Sciatic nerve (tissue), 2 donors: Measurements from ENCODE around the gene PBX2. TPM values are rescaled to one million over a fixed set of nuclear protein-coding genes. Genes with fewer than 3 reads are reported as not detected.
"Not testable (repeated sequence)": the region's sequence is repeated elsewhere in the genome, so short reads cannot be mapped to it uniquely, and the experiment has no call there.

Experiments used
- ATAC-seq: fragments of 200-7000 bp; cut with Tn5 transposase; one replicate; pipeline ENCODE4 v1.9.1; 2020; ENCODE audit warnings: mild to moderate bottlenecking, moderate library complexity
- DNase-seq: peaks from one replicate; pipeline ENCODE4 v3.0.0-alpha.2; 2020; ENCODE audit warnings: low spot score
- intact Hi-C: fragments of 100-400 bp; cut with DNase I; formaldehyde crosslinking; loops from one replicate; pipeline ENCODE4 v1.14.2; 2022
- total RNA-seq: library from RNA; stranded (reverse); fragmentation: NEBNext Ultra II Directional; extraction: Animal tissue kit (Norgen Biotek cat#: 25700); gene quantifications from one replicate; pipeline ENCODE4 v1.2.1, GENCODE V29; 2021
- donor health status: DM: no; HTN: no; CAD: no.
- donor health status: DM: no; HTN: no; CAD: no.

PBX2 gene
- total RNA-seq, 1 donor from 2014 or later: 97.7 TPM

- intact Hi-C loops: no loop called here
- ATAC-seq (peak; percentile 1), DNase-seq (no peak)
These were observed 304 bp downstream of the PBX2 start for GRCh38 chr6:32189742-32190053.

- DNase-seq (no peak), ATAC-seq (no peak)
- intact Hi-C loops: no loop called here
These were observed 797 bp downstream of the PBX2 start for GRCh38 chr6:32189069-32189741.

- intact Hi-C loops: no loop called here
- DNase-seq (no peak), ATAC-seq (no peak)
These were observed 1.5 kb downstream of the PBX2 start for GRCh38 chr6:32188381-32189068.

- DNase-seq: peak; percentile 59
- ATAC-seq, intact Hi-C loops: not testable (repeated sequence)
These were observed 2.1 kb downstream of the PBX2 start for GRCh38 chr6:32187725-32188380.

GRCh38 chr6:32187009-32187709 is 2.8 kb downstream of the PBX2 start:
- intact Hi-C loops: no loop called here
- ATAC-seq: no peak
- no peak for DNase-seq

- DNase-seq, ATAC-seq, intact Hi-C loops: not testable (repeated sequence)
These were observed 3.7 kb downstream of the PBX2 start for GRCh38 chr6:32186151-32186840.

- DNase-seq: peak; percentile 85
- intact Hi-C loops: not testable (repeated sequence)
- ATAC-seq: peak; percentile 75
These were observed 4.3 kb downstream of the PBX2 start for GRCh38 chr6:32185681-32186131.

GRCh38 chr6:32184084-32184640 is 5.8 kb downstream of the PBX2 start, which contains the start of gene AGER:
TSS of gene AGER (minus strand) at chr6:32184253. CDS start at chr6:32184222, 31 bp downstream.
- intact Hi-C loops: no loop called here
- DNase-seq (no peak), ATAC-seq (no peak)

GRCh38 chr6:32183483-32184083 is 6.4 kb downstream of the PBX2 start:
- DNase-seq (no peak), ATAC-seq (no peak)
- intact Hi-C loops: no loop called here

- ATAC-seq (no peak), DNase-seq (no peak)
- intact Hi-C loops: no loop called here
These were observed 7.0 kb downstream of the PBX2 start for GRCh38 chr6:32183030-32183429.

- ATAC-seq (no peak), DNase-seq (no peak)
- intact Hi-C loops: no loop called here
These were observed 7.4 kb downstream of the PBX2 start for GRCh38 chr6:32182555-32182981.

- DNase-seq (no peak), ATAC-seq (no peak)
- intact Hi-C loops: no loop called here
These were observed 8.0 kb downstream of the PBX2 start for GRCh38 chr6:32181915-32182529.

GRCh38 chr6:32181148-32181702 is 8.8 kb downstream of the PBX2 start:
- ATAC-seq: no peak
- intact Hi-C loops: no loop called here
- DNase-seq: no peak

GRCh38 chr6:32179766-32180405 is 10.1 kb downstream of the PBX2 start:
- intact Hi-C loops: no loop called here
- no peak for DNase-seq
- ATAC-seq: no peak

GRCh38 chr6:32178547-32179440 is 11.2 kb downstream of the PBX2 start:
- no peak for ATAC-seq
- DNase-seq: no peak
- intact Hi-C loops: no loop called here
